ENCODE results near the gene DEFB114.
"Not testable (repeated sequence)": the region's sequence is repeated elsewhere in the genome, so short reads cannot be mapped to it uniquely, and the experiment has no call there.

Gene DEFB114

GRCh38 chr6:49958180-49958579, 5.8 kb downstream of the DEFB114 start:
- Histone ChIP-seq H3K4me1 (ENCODE audit: control extremely low read depth in 1 of 4, control insufficient read depth in 4 of 4, insufficient read depth in 4 of 4, low read length in 3 of 4) (no peaks in the 10 kb centered on the region), H3K36me3 (ENCODE audit: control insufficient read depth in 4 of 4, insufficient read depth in 4 of 4, low read length in 3 of 4) (no peaks in the 10 kb centered on the region), H3K4me3 (ENCODE audit: control insufficient read depth in 1 of 7, extremely low read depth in 1 of 7, insufficient read depth in 4 of 7, low read depth in 2 of 7, low read length in 6 of 7) (no peak overlapping the region), H3K9me3 (ENCODE audit: control extremely low read depth in 1 of 5, control insufficient read depth in 4 of 5, insufficient read depth in 2 of 5, low read depth in 1 of 5, low read length in 4 of 5) (peaks cover 0 to 2% (median 0%) of the 10 kb centered on the region in 5 experiments), H3K27me3 (replicated peaks in 2 of 5; ENCODE audit: control insufficient read depth in 4 of 5, insufficient read depth in 5 of 5, low read length in 4 of 5) (no peaks in the 10 kb centered on the region), H3K27ac (ENCODE audit: insufficient read depth in 1 of 2, low read depth in 1 of 2, low read length in 2 of 2, poor library complexity in 1 of 2, severe bottlenecking in 2 of 2) (no peak overlapping the region)
- no peak for DNase-seq
- ChIA-PET CTCF (no interaction called here), POLR2A (no interaction called here)
- WGBS (ENCODE audit: insufficient coverage), result 100% methylated on average over 1 of the region's 1 CpG

GRCh38 chr6:49955847-49956246, 8.1 kb downstream of the DEFB114 start:
- Histone ChIP-seq H3K4me3 (ENCODE audit: control insufficient read depth in 1 of 7, extremely low read depth in 1 of 7, insufficient read depth in 4 of 7, low read depth in 2 of 7, low read length in 6 of 7) (no peak overlapping the region), H3K4me1 (ENCODE audit: control extremely low read depth in 1 of 4, control insufficient read depth in 4 of 4, insufficient read depth in 4 of 4, low read length in 3 of 4) (no peaks in the 10 kb centered on the region), H3K9me3 (ENCODE audit: control extremely low read depth in 1 of 5, control insufficient read depth in 4 of 5, insufficient read depth in 2 of 5, low read depth in 1 of 5, low read length in 4 of 5) (peaks cover 0 to 2% (median 0%) of the 10 kb centered on the region in 5 experiments), H3K36me3 (ENCODE audit: control insufficient read depth in 4 of 4, insufficient read depth in 4 of 4, low read length in 3 of 4) (no peaks in the 10 kb centered on the region), H3K27me3 (replicated peaks in 2 of 5; ENCODE audit: control insufficient read depth in 4 of 5, insufficient read depth in 5 of 5, low read length in 4 of 5) (no peaks in the 10 kb centered on the region), H3K27ac (ENCODE audit: insufficient read depth in 1 of 2, low read depth in 1 of 2, low read length in 2 of 2, poor library complexity in 1 of 2, severe bottlenecking in 2 of 2) (no peak overlapping the region)
- ChIA-PET POLR2A (no interaction called here), CTCF (no interaction called here)
- DNase-seq, result no peak

- 100% methylated on average over 1 of the region's 2 CpGs for WGBS (ENCODE audit: insufficient coverage)
- no peak overlapping the region for H3K27ac ChIP-seq (ENCODE audit: insufficient read depth in 1 of 2, low read depth in 1 of 2, low read length in 2 of 2, poor library complexity in 1 of 2, severe bottlenecking in 2 of 2)
- ChIA-PET POLR2A (no interaction called here), CTCF (no interaction called here)
- H3K4me3 ChIP-seq (ENCODE audit: control insufficient read depth in 1 of 7, extremely low read depth in 1 of 7, insufficient read depth in 4 of 7, low read depth in 2 of 7, low read length in 6 of 7), result no peak overlapping the region
- H3K27me3 ChIP-seq (replicated peaks in 2 of 5; ENCODE audit: control insufficient read depth in 4 of 5, insufficient read depth in 5 of 5, low read length in 4 of 5), result no peaks in the 10 kb centered on the region
- no peaks in the 10 kb centered on the region for H3K9me3 ChIP-seq (ENCODE audit: control extremely low read depth in 1 of 5, control insufficient read depth in 4 of 5, insufficient read depth in 2 of 5, low read depth in 1 of 5, low read length in 4 of 5)
- no peak for DNase-seq
- H3K4me1 ChIP-seq (ENCODE audit: control extremely low read depth in 1 of 4, control insufficient read depth in 4 of 4, insufficient read depth in 4 of 4, low read length in 3 of 4), result no peaks in the 10 kb centered on the region
- no peaks in the 10 kb centered on the region for H3K36me3 ChIP-seq (ENCODE audit: control insufficient read depth in 4 of 4, insufficient read depth in 4 of 4, low read length in 3 of 4)
Measured at GRCh38 chr6:49951926-49952325, 12.0 kb downstream of the DEFB114 start.

GRCh38 chr6:49950415-49950751, 13.6 kb downstream of the DEFB114 start:
- no CpG with 5 or more reads among the region's 2 CpGs for WGBS (ENCODE audit: insufficient coverage)
- DNase-seq, result no peak
- Histone ChIP-seq H3K36me3 (ENCODE audit: control insufficient read depth in 4 of 4, insufficient read depth in 4 of 4, low read length in 3 of 4) (no peaks in the 10 kb centered on the region), H3K4me3 (ENCODE audit: control insufficient read depth in 1 of 7, extremely low read depth in 1 of 7, insufficient read depth in 4 of 7, low read depth in 2 of 7, low read length in 6 of 7) (no peak overlapping the region), H3K9me3 (ENCODE audit: control extremely low read depth in 1 of 5, control insufficient read depth in 4 of 5, insufficient read depth in 2 of 5, low read depth in 1 of 5, low read length in 4 of 5) (no peaks in the 10 kb centered on the region), H3K27me3 (replicated peaks in 2 of 5; ENCODE audit: control insufficient read depth in 4 of 5, insufficient read depth in 5 of 5, low read length in 4 of 5) (no peaks in the 10 kb centered on the region), H3K27ac (ENCODE audit: insufficient read depth in 1 of 2, low read depth in 1 of 2, low read length in 2 of 2, poor library complexity in 1 of 2, severe bottlenecking in 2 of 2) (peak overlapping the region in 1 of 2 experiments; percentile 51), H3K4me1 (ENCODE audit: control extremely low read depth in 1 of 4, control insufficient read depth in 4 of 4, insufficient read depth in 4 of 4, low read length in 3 of 4) (no peaks in the 10 kb centered on the region)
- POLR2A ChIA-PET, result no interaction called here
- CTCF ChIA-PET, result no interaction called here

GRCh38 chr6:49949062-49949461, 14.9 kb downstream of the DEFB114 start:
- CTCF ChIA-PET, result no interaction called here
- Histone ChIP-seq H3K27me3 (replicated peaks in 2 of 5; ENCODE audit: control insufficient read depth in 4 of 5, insufficient read depth in 5 of 5, low read length in 4 of 5) (no peaks in the 10 kb centered on the region), H3K27ac (ENCODE audit: insufficient read depth in 1 of 2, low read depth in 1 of 2, low read length in 2 of 2, poor library complexity in 1 of 2, severe bottlenecking in 2 of 2) (no peak overlapping the region), H3K4me1 (ENCODE audit: control extremely low read depth in 1 of 4, control insufficient read depth in 4 of 4, insufficient read depth in 4 of 4, low read length in 3 of 4) (no peaks in the 10 kb centered on the region), H3K9me3 (ENCODE audit: control extremely low read depth in 1 of 5, control insufficient read depth in 4 of 5, insufficient read depth in 2 of 5, low read depth in 1 of 5, low read length in 4 of 5) (no peaks in the 10 kb centered on the region), H3K36me3 (ENCODE audit: control insufficient read depth in 4 of 4, insufficient read depth in 4 of 4, low read length in 3 of 4) (no peaks in the 10 kb centered on the region), H3K4me3 (ENCODE audit: control insufficient read depth in 1 of 7, extremely low read depth in 1 of 7, insufficient read depth in 4 of 7, low read depth in 2 of 7, low read length in 6 of 7) (no peak overlapping the region)
- 93% methylated on average over 2 of the region's 4 CpGs for WGBS (ENCODE audit: insufficient coverage)
- POLR2A ChIA-PET, result no interaction called here
- DNase-seq, result no peak

- CTCF ChIA-PET, result no interaction called here
- 50% methylated on average over 1 of the region's 2 CpGs for WGBS (ENCODE audit: insufficient coverage)
- Histone ChIP-seq H3K36me3 (ENCODE audit: control insufficient read depth in 4 of 4, insufficient read depth in 4 of 4, low read length in 3 of 4) (no peaks in the 10 kb centered on the region), H3K4me3 (ENCODE audit: control insufficient read depth in 1 of 7, extremely low read depth in 1 of 7, insufficient read depth in 4 of 7, low read depth in 2 of 7, low read length in 6 of 7) (no peak overlapping the region), H3K9me3 (ENCODE audit: control extremely low read depth in 1 of 5, control insufficient read depth in 4 of 5, insufficient read depth in 2 of 5, low read depth in 1 of 5, low read length in 4 of 5) (no peaks in the 10 kb centered on the region), H3K27me3 (replicated peaks in 2 of 5; ENCODE audit: control insufficient read depth in 4 of 5, insufficient read depth in 5 of 5, low read length in 4 of 5) (no peaks in the 10 kb centered on the region), H3K4me1 (ENCODE audit: control extremely low read depth in 1 of 4, control insufficient read depth in 4 of 4, insufficient read depth in 4 of 4, low read length in 3 of 4) (no peaks in the 10 kb centered on the region), H3K27ac (ENCODE audit: insufficient read depth in 1 of 2, low read depth in 1 of 2, low read length in 2 of 2, poor library complexity in 1 of 2, severe bottlenecking in 2 of 2) (no peak overlapping the region)
- POLR2A ChIA-PET, result no interaction called here
- DNase-seq, result no peak
Measured at GRCh38 chr6:49946835-49947234, 17.1 kb downstream of the DEFB114 start.

- H3K4me1 ChIP-seq (ENCODE audit: control extremely low read depth in 1 of 4, control insufficient read depth in 4 of 4, insufficient read depth in 4 of 4, low read length in 3 of 4); H3K36me3 ChIP-seq (ENCODE audit: control insufficient read depth in 4 of 4, insufficient read depth in 4 of 4, low read length in 3 of 4); H3K9me3 ChIP-seq (ENCODE audit: control extremely low read depth in 1 of 5, control insufficient read depth in 4 of 5, insufficient read depth in 2 of 5, low read depth in 1 of 5, low read length in 4 of 5); DNase-seq; POLR2A ChIA-PET; H3K27ac ChIP-seq (ENCODE audit: insufficient read depth in 1 of 2, low read depth in 1 of 2, low read length in 2 of 2, poor library complexity in 1 of 2, severe bottlenecking in 2 of 2); H3K4me3 ChIP-seq (ENCODE audit: control insufficient read depth in 1 of 7, extremely low read depth in 1 of 7, insufficient read depth in 4 of 7, low read depth in 2 of 7, low read length in 6 of 7); H3K27me3 ChIP-seq (replicated peaks in 2 of 5; ENCODE audit: control insufficient read depth in 4 of 5, insufficient read depth in 5 of 5, low read length in 4 of 5); CTCF ChIA-PET: not testable (repeated sequence)
- no CpG with 5 or more reads among the region's 3 CpGs for WGBS (ENCODE audit: insufficient coverage)
Measured at GRCh38 chr6:49944068-49944467, 19.9 kb downstream of the DEFB114 start.

Measured in common myeloid progenitor, CD34-positive (primary cell).